ENCODE data around the gene TCF3.

Gene TCF3

GRCh38 chr19:1577929-1578618 is 74.3 kb downstream of the TCF3 start:
- no peak for DNase-seq

- DNase-seq = no peak
These were observed 75.1 kb downstream of the TCF3 start for GRCh38 chr19:1577090-1577928.

- no peak for DNase-seq
These were observed 75.9 kb downstream of the TCF3 start for GRCh38 chr19:1576242-1577089.

- no peak for DNase-seq
These were observed 76.8 kb downstream of the TCF3 start for GRCh38 chr19:1575323-1576241.

- no peak for DNase-seq
These were observed 77.9 kb downstream of the TCF3 start for GRCh38 chr19:1574354-1575136.

- DNase-seq = no peak
These were observed 79.6 kb downstream of the TCF3 start for GRCh38 chr19:1572795-1573194.

GRCh38 chr19:1571358-1571757 is 81.1 kb downstream of the TCF3 start:
- no peak for DNase-seq

- no peak for DNase-seq
These were observed 81.6 kb downstream of the TCF3 start for GRCh38 chr19:1570836-1571235.

- no peak for DNase-seq
These were observed 82.4 kb downstream of the TCF3 start for GRCh38 chr19:1569997-1570396.

- DNase-seq = peak; percentile 84
These were observed 83.9 kb downstream of the TCF3 start, which contains the start of gene MEX3D for GRCh38 chr19:1568320-1569019. TSS of gene MEX3D (minus strand) at chr19:1568325. CDS start at chr19:1568058, 267 bp downstream.

GRCh38 chr19:1567848-1568227 is 84.6 kb downstream of the TCF3 start:
- no peak for DNase-seq

GRCh38 chr19:1567116-1567847 is 85.1 kb downstream of the TCF3 start:
- no peak for DNase-seq

GRCh38 chr19:1566392-1567115 is 85.9 kb downstream of the TCF3 start:
- no peak for DNase-seq

- DNase-seq = no peak
These were observed 89.2 kb downstream of the TCF3 start for GRCh38 chr19:1563251-1563650.

GRCh38 chr19:1561236-1561842 is 91.1 kb downstream of the TCF3 start:
- DNase-seq = no peak

- no peak for DNase-seq
These were observed 92.0 kb downstream of the TCF3 start for GRCh38 chr19:1560286-1560882.

Data from stimulated activated CD8-positive, alpha-beta memory T cell treated with anti-CD3 and anti-CD28 coated beads, Interleukin-4, amount 100 ng/mL, for 48 hours (primary cell).